Measurements from ENCODE around the gene EEF1G.
"Not testable (repeated sequence)": the region's sequence is repeated elsewhere in the genome, so short reads cannot be mapped to it uniquely, and the experiment has no call there.

The EEF1G gene

DNA sequence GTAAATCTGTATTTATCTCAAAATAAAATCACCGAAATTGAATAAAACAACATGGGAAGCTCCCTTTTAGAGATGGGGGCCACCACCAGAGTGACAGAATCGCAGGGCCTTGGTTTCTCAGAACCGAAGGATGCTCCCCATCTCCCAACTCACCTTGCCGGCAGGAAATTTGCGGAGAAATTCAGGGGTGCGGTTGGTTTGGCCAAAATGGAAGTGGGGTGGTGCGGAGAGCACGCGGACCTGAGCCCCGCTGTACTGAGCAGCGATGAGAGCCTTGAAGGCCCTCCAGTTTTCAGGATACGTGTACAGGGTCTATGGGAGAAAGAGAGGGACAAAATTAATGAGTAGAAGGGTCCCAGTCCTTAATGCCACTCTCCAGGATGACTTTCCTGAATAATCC lies 1.3 kb downstream of the EEF1G start:
- Histone ChIP-seq H3K4me1 (ENCODE audit: control insufficient read depth, insufficient read depth, low read length) (no peaks in the 10 kb centered on the region), H3K4me3 (ENCODE audit: low read depth, low read length) (peak overlapping the region; percentile 90), H3K9me3 (ENCODE audit: control insufficient read depth, insufficient read depth, low read depth, low read length) (no peaks in the 10 kb centered on the region), H3K36me3 (ENCODE audit: control insufficient read depth in 2 of 2, insufficient read depth in 1 of 2, low read length in 2 of 2) (peaks cover 31 to 87% of the 10 kb centered on the region in 2 experiments; a peak in 2 of 3 replicates), H3K27ac (ENCODE audit: extremely low read depth, low read depth, low read length) (peak overlapping the region; percentile 99)
- TF ChIP-seq IKZF3 (tag by site-specific recombination; IDR thresholded peaks at IDR 0.05) = no peak
- TF ChIP-seq MEIS1 (CRISPR knock-in tag; IDR thresholded peaks at IDR 0.05; ENCODE audit: borderline replicate concordance) = no peak
- TF ChIP-seq ZNF639 (tag by site-specific recombination; IDR thresholded peaks at IDR 0.05) = no peak
- TF ChIP-seq ZNF610 (tag by site-specific recombination; IDR thresholded peaks at IDR 0.05; ENCODE audit: borderline replicate concordance) = no peak
- TF ChIP-seq GLIS1 (tag by site-specific recombination; IDR thresholded peaks at IDR 0.05) = no peak
- TF ChIP-seq ZNF561 (tag by site-specific recombination; IDR thresholded peaks at IDR 0.05; ENCODE audit: borderline replicate concordance) = no peak
- TF ChIP-seq ZNF19 (tag by site-specific recombination; IDR thresholded peaks at IDR 0.05; ENCODE audit: low read depth) = no peak
- TF ChIP-seq ZNF114 (tag by site-specific recombination; IDR thresholded peaks at IDR 0.05) = no peak
- ChIA-PET POLR2A (interaction anchor here (1.0 to 2.8 kb wide), 5 partner anchors 9 to 269 kb away, joined by 3 to 20 read pairs (median 5); partner anchors contain the start of genes MTA2 and TUT1), CTCF (interaction anchor here (1.2 to 2.0 kb wide), 5 partner anchors 13 to 148 kb away, joined by 3 to 8 read pairs (median 4); partner anchors contain the start of gene TUT1)

DNA sequence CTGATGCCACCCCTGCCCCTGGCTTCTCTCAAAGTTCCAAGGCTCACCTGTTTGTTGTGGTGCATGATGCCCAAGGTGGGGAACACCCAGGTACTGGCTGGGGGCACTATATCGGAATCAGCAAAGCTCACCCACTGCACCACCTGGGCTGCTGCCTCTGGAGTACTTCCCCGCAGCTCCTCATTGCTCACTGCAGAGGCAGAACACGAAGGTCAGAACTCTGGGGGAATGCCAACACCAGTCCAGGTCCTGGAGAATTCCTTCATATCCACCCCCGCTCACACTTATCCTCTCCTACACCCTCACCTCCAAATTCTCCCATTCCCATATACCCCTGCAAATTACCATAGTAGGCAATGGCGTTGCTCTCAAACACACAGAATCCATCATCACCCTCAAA lies 2.2 kb downstream of the EEF1G start:
- CTCF ChIA-PET = interaction anchor here (0.7 to 2.0 kb wide), 4 partner anchors 12 to 177 kb away, joined by 3 to 8 read pairs (median 4); no protein-coding TSS in a partner anchor

GRCh38 chr11:62570903-62571302 lies 2.8 kb downstream of the EEF1G start:
- ChIA-PET CTCF (interaction anchor here (1.0 to 2.0 kb wide), 4 partner anchors 11 to 176 kb away, joined by 4 to 8 read pairs (median 4); no protein-coding TSS in a partner anchor), POLR2A (interaction anchor here (0.6 to 2.8 kb wide), 4 partner anchors 9 to 51 kb away, joined by 3 to 20 read pairs (median 3); partner anchors contain the start of genes B3GAT3 and TUT1)
- H3K4me3 ChIP-seq (ENCODE audit: low read depth, low read length); H3K27ac ChIP-seq (ENCODE audit: extremely low read depth, low read depth, low read length); H3K9me3 ChIP-seq (ENCODE audit: control insufficient read depth, insufficient read depth, low read depth, low read length); H3K4me1 ChIP-seq (ENCODE audit: control insufficient read depth, insufficient read depth, low read length): not testable (repeated sequence)
- peaks cover 41 to 87% of the 10 kb centered on the region in 2 experiments; a peak in 2 of 3 replicates for H3K36me3 ChIP-seq (ENCODE audit: control insufficient read depth in 2 of 2, insufficient read depth in 1 of 2, low read length in 2 of 2)

More for the DNA sequence above, 2.2 kb downstream of the EEF1G start:
- peaks cover 37 to 87% of the 10 kb centered on the region in 2 experiments; a peak in 2 of 3 replicates for H3K36me3 ChIP-seq (ENCODE audit: control insufficient read depth in 2 of 2, insufficient read depth in 1 of 2, low read length in 2 of 2)
- POLR2A ChIA-PET = interaction anchor here (0.6 to 2.8 kb wide), 4 partner anchors 19 to 270 kb away, joined by 3 to 20 read pairs (median 3); partner anchors contain the start of genes B3GAT3 and TUT1
- not testable (repeated sequence) for H3K9me3 ChIP-seq (ENCODE audit: control insufficient read depth, insufficient read depth, low read depth, low read length); H3K27ac ChIP-seq (ENCODE audit: extremely low read depth, low read depth, low read length); H3K4me1 ChIP-seq (ENCODE audit: control insufficient read depth, insufficient read depth, low read length); H3K4me3 ChIP-seq (ENCODE audit: low read depth, low read length)

DNA sequence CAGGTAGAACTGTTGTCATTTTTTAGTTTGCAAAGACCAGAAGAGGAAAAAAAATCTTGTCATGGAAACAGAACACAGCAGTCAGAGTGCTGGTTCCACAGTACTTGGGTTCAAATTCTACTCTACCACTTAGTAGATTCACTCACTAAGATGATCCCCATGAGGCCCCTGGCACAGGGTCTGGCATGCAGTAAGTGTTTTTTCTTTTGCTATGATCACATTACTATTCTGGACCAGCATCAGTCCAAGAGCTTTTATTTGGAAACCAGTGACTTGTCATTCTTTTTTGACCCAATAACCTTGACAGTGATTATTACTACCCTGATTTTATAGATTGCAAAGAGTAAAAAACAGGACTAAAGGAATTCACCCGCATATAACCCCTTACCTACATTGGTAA lies 4.1 kb downstream of the EEF1G start:
- CTCF ChIA-PET = interaction anchor here (0.6 to 1.6 kb wide), 10 partner anchors 9 to 1212 kb away, joined by 3 to 6 read pairs (median 4); no protein-coding TSS in a partner anchor
- POLR2A ChIA-PET = interaction anchor here (0.6 to 1.5 kb wide), 6 partner anchors 8 to 199 kb away, joined by 3 to 7 read pairs (median 3); partner anchors contain the start of genes MTA2 and TUT1
- H3K36me3 ChIP-seq (ENCODE audit: control insufficient read depth in 2 of 2, insufficient read depth in 1 of 2, low read length in 2 of 2) = peaks cover 41 to 87% of the 10 kb centered on the region in 2 experiments; a peak in 2 of 3 replicates
- no peaks in the 10 kb centered on the region for H3K9me3 ChIP-seq (ENCODE audit: control insufficient read depth, insufficient read depth, low read depth, low read length)
- no peak overlapping the region for H3K4me3 ChIP-seq (ENCODE audit: low read depth, low read length)
- no peak overlapping the region for H3K27ac ChIP-seq (ENCODE audit: extremely low read depth, low read depth, low read length)
- H3K4me1 ChIP-seq (ENCODE audit: control insufficient read depth, insufficient read depth, low read length) = no peaks in the 10 kb centered on the region
- TF ChIP-seq ZNF530 (tag by site-specific recombination; IDR thresholded peaks at IDR 0.05; ENCODE audit: low read depth) (no peak), ZNF48 (tag by site-specific recombination; IDR thresholded peaks at IDR 0.05) (no peak), ZNF398 (tag by site-specific recombination; IDR thresholded peaks at IDR 0.05) (no peak), HOXA7 (CRISPR knock-in tag; IDR thresholded peaks at IDR 0.05; ENCODE audit: borderline replicate concordance) (no peak), ZNF23 (tag by site-specific recombination; IDR thresholded peaks at IDR 0.05; ENCODE audit: borderline replicate concordance) (no peak), ZNF391 (tag by site-specific recombination; IDR thresholded peaks at IDR 0.05; ENCODE audit: borderline replicate concordance, low read depth) (no peak), ATF2 (tag by site-specific recombination; IDR thresholded peaks at IDR 0.05; ENCODE audit: low read depth) (no peak)
- TF ChIP-seq, protein P1, sequence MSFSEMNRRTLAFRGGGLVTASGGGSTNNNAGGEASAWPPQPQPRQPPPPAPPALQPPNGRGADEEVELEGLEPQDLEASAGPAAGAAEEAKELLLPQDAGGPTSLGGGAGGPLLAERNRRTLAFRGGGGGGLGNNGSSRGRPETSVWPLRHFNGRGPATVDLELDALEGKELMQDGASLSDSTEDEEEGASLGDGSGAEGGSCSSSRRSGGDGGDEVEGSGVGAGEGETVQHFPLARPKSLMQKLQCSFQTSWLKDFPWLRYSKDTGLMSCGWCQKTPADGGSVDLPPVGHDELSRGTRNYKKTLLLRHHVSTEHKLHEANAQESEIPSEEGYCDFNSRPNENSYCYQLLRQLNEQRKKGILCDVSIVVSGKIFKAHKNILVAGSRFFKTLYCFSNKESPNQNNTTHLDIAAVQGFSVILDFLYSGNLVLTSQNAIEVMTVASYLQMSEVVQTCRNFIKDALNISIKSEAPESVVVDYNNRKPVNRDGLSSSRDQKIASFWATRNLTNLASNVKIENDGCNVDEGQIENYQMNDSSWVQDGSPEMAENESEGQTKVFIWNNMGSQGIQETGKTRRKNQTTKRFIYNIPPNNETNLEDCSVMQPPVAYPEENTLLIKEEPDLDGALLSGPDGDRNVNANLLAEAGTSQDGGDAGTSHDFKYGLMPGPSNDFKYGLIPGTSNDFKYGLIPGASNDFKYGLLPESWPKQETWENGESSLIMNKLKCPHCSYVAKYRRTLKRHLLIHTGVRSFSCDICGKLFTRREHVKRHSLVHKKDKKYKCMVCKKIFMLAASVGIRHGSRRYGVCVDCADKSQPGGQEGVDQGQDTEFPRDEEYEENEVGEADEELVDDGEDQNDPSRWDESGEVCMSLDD (tag by site-specific recombination; IDR thresholded peaks at IDR 0.05) = no peak
- TF ChIP-seq, protein P2, sequence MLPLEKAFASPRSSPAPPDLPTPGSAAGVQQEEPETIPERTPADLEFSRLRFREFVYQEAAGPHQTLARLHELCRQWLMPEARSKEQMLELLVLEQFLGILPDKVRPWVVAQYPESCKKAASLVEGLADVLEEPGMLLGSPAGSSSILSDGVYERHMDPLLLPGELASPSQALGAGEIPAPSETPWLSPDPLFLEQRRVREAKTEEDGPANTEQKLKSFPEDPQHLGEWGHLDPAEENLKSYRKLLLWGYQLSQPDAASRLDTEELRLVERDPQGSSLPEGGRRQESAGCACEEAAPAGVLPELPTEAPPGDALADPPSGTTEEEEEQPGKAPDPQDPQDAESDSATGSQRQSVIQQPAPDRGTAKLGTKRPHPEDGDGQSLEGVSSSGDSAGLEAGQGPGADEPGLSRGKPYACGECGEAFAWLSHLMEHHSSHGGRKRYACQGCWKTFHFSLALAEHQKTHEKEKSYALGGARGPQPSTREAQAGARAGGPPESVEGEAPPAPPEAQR (tag by site-specific recombination; IDR thresholded peaks at IDR 0.05) = no peak
